Activated naive CD8-positive, alpha-beta T cell treated with anti-CD3 and anti-CD28 coated beads, Interleukin-2, amount 50 U/mL, for 16 hours (primary cell): Measurements from ENCODE around the gene VEPH1.

Experiments used
- DNase-seq: peaks from one replicate; pipeline ENCODE4 v3.0.0-alpha.2; 2020; ENCODE audit warnings: low read depth, low spot score

Gene VEPH1

DNA sequence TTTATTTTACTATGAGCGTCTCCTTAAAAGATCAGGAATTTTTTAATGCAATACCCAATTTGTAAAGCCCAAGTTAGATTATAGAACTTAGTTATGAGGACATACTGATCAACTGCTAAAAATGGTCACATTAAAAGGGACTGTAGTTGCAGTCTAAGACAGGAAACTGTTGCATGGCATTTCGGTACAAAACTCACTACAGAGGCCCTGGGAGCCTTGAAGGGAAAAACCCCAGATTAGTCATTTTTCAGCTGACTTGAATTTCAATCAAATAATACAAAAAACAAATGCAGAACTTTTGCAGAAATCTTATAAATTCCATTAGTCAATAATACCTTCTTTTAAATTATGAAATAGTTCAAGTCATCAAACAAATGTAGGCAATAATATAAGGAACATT, 73.5 kb downstream of the VEPH1 start:
- DNase-seq: no peak

GRCh38 chr3:157428853-157429252, 74.4 kb downstream of the VEPH1 start:
- DNase-seq: no peak

DNA sequence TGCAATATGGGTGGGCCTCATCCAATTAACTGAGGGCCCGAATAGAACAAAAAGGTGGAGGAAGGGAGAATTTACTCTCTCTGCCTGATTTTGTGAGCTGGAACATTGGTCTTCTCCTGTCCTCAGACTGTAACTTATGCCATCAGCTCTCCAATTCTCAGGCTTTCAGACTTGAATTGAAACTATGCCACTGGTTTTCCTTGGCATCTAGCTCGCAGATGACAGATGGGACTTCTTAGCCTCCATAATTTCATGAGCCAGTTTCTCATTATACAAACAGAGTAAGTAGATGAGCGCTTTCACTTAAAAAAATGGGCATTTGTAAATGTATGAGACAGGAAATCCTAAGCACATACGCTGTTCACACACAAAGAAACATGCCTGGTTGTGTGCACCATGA, 75.3 kb downstream of the VEPH1 start:
- no peak for DNase-seq

DNA sequence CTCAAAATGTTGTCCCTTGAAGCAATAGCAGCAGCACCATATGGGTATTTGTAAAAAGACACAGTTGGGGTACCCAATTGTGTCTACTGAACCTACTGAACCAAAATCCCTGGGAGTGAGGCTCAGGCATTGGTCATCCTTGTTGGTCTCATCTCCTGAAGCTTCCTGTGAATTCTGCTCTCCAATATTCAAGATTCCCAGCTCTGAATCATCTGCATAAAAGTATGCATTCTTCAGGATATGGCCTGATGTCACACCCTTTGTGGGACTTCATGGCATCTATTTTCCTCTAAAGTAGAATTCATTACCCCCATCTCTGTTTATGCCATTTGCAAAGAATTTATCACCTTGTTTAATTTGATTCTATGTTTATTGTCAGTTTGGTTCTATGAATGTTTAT, 79.9 kb downstream of the VEPH1 start:
- DNase-seq: no peak

DNA sequence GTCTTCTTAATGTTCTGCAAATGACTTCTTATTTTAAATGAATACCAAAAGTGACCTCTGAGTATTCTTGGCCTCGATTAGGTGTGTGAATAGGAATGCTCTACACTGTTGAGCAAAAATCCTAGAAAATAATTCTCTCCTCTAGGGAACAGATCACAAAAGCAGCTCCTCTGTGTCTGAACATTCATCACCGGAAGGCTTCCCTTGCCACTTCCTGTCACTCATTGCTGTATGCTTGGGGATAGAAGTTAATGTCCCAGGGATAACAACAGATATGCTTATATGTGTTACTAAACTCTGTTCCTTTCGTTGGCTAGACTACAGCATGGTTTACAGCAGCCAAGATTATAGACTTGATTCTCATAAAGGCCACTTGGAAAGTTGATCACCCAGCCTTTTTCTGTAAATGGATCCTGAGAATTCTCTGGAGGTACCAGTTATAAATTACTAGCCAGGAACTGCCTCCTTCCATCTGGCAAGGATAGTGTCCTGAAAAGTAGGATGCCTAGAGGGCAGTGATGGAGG, 82.5 kb downstream of the VEPH1 start:
- no peak for DNase-seq

- no peak for DNase-seq
Measured at GRCh38 chr3:157418104-157418503, 85.1 kb downstream of the VEPH1 start.

DNA sequence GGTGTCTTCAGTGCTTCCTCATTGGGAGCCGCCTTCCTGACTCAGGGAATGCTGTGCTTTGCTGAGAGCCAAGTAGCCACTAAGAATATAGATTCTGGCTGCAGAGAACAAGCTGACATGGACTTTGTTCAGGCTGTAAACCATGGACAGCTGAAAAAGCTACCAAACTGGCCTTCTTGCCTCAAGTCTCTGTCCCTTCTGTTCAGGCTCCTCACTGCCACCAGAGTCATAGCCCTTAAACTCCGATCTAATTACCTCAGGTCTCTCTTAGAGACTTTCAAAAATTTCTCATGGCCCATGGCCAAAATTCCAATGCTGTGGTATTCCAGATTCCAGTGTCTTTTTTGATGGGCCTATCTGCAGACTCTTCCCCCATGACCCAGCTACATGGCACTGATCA, 86.0 kb downstream of the VEPH1 start:
- no peak for DNase-seq

DNA sequence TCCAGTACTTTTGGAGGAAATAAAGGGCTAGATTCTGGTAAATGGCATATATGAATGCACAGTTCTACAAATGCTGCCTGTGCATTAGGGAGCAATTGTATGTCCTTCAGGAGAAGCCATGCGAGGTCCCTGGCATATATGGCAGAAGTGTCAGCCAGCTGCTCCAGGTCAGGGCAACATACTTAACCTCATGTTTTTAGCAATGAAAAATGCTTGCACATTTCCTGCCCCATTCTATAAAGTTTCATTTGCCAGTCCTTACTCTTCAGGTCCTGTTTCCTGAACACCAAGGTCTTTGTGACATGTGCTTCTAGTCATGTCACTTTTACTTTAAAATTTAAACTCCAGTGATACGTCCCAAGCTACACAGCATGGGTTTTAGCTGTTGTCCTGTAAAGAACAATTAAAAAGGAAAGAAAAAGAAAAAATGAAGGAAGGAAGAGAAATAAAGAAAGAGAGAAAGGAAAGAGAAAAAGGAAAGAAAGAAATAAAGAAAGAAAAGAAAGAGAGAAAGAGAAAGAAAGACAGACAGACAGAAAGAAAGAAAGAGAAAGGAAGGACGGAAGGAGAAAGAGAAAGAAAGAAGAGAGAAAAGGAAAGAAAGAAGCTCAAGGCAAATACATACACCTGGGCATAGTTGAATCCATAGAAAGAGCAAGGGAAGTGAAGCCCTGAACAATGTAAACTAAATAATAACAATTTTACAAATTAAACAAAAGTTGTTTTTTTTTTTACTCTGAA, 86.7 kb downstream of the VEPH1 start:
- no peak for DNase-seq

DNA sequence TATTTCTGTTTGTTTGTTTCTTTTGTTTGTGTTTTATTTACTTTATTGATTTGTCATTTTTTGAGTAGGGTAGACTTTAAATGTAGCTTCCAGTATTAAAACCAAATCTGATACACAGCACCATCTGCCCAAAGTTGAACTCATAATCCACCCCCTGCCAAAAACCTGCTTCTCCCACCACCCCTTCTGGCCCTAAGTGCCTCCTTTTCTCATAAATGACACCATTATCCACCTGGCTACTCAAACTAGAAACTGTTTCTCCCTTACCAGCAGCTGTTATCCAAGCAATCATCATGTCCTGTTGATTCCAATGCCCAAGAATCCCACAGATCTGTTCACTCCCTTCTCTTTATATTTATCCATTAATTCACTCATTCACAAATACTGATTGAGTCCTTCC, 88.4 kb downstream of the VEPH1 start:
- DNase-seq: no peak

DNA sequence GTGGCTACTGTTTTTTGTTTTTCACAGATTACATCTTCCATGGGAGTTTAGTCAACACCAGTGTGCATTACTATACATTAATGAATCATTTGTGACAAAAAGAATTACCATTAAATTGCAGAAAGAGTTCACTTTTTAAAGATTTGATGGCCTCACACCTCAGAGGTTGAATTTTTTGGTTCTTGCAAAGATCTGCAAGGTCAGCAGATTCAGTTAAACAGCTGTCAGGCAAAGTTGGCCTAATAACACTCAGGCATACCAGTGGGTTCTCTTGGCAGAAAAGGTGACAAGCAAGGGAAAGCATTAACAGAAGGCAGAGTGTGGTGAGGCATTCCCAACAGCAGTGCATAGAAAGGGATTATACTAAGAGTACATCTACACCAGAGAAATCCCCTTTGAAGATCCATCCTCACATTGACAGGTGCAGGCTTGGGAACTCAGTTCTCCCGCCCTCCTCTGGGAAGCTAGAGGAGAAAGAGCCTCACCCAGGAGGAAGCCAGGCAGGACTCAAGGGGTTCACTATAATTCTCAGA, 90.8 kb downstream of the VEPH1 start:
- DNase-seq: no peak

DNA sequence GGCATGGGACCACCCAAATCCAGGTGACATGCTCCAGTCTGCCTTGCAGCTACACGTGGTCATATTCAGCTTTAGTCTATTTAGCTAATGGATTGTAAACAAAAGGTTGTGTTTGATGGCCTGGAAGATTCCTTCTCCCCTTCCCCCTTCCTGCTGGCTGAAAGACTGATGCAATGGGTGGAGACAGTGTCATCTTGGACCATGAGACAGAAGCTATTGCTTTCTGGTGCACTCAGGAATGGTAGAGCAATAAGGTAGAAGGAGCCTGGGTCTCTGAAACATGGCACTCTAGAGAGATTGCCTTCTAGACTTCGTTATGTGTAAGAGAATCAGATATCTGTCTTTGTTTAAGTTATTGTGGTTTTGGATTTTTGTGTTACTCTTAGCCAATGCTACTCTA, 92.3 kb downstream of the VEPH1 start:
- no peak for DNase-seq

GRCh38 chr3:157409516-157409915, 93.7 kb downstream of the VEPH1 start:
- no peak for DNase-seq

DNA sequence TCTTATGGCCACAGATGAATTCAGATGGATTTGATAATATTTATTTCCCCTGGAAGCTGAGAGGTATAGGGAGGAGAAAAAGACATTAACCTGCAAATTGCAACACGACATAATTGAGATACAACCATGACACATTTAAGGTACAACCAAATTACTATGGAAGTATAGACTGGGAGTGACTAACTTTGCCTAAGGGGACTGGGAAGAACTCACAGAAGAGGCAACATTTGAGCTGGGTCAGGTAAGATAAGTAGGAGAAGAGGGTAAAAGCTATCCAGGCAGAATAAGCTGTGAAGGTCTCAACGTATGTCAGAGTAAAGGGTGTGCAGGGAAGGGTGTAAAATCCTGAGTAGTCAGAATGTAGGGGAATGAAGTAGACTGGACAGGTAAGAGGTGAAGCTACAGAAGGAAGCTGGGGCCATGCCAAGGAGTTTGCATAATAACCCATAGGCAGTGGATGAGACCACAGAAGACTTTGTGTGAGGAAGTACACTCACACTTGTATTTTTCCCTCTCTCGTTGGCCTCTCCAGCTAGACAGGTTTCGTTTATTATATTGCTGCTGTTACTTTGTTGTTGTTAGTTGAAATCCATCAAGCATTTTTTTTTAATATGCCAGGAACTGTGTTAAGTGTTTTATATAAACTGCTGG, 94.6 kb downstream of the VEPH1 start:
- DNase-seq: no peak

- DNase-seq: no peak
Measured at GRCh38 chr3:157407769-157408168, 95.4 kb downstream of the VEPH1 start.

- no peak for DNase-seq
Measured at GRCh38 chr3:157406394-157406793, 96.8 kb downstream of the VEPH1 start.

- DNase-seq: no peak
Measured at GRCh38 chr3:157405457-157405856, 97.8 kb downstream of the VEPH1 start.

DNA sequence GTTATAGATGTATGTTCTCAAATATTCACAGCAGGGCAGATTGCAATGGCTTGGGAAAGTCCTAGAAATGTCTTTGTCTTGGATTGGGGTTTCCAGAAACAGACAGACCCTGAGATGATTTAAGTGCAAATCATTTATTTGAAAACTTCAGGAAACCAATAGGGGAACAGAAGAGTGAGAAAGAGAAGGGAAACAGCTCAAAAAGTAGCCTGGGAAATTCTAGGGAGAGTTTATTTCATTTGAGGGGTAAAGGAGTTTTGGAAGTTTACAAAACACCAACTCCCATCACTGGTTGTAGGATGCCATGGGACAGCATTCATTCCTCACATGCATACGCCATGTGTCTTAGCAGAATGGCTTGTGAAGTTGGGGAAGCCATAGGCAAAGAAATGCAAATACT, 98.8 kb downstream of the VEPH1 start:
- no peak for DNase-seq

- DNase-seq: no peak
Measured at GRCh38 chr3:157398598-157398997, 104.6 kb downstream of the VEPH1 start.

DNA sequence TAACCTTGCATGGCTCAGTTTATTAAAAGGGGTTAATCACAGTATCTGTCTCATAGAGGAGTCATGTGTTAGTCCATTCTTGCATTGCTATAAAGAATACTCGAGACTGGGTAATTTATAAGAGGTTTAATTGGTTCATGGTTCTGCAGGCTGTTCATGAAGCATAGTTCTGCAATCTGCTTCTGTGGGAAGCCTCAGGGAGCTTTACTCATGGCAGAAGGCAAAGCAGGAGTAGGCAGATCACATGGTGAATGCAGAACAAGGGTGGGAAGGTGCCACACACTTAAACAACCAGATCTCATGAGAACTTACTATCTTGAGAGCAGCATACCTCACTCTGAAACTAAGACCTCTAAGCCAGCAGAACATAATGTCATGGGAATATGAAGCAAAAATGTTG, 108.8 kb downstream of the VEPH1 start:
- no peak for DNase-seq

- no peak for DNase-seq
Measured at GRCh38 chr3:157393113-157393512, 110.1 kb downstream of the VEPH1 start.

DNA sequence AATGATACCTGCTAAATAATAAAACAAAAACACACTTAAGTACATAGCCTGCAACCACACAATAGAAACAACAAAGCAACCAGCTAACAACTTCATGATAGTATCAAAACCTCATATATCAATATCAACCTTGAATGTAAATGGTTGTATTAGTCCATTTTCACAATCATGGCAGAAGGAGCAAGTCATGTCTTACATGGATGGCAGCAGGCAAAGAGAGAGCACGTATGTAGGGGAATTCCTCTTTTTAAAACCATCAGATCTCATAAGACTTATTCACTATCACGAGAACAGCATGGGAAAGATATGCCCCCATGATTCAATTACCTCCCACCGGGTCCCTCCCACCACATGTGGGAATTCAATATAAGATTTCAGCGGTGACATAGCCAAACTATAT, 111.1 kb downstream of the VEPH1 start:
- DNase-seq: no peak

DNA sequence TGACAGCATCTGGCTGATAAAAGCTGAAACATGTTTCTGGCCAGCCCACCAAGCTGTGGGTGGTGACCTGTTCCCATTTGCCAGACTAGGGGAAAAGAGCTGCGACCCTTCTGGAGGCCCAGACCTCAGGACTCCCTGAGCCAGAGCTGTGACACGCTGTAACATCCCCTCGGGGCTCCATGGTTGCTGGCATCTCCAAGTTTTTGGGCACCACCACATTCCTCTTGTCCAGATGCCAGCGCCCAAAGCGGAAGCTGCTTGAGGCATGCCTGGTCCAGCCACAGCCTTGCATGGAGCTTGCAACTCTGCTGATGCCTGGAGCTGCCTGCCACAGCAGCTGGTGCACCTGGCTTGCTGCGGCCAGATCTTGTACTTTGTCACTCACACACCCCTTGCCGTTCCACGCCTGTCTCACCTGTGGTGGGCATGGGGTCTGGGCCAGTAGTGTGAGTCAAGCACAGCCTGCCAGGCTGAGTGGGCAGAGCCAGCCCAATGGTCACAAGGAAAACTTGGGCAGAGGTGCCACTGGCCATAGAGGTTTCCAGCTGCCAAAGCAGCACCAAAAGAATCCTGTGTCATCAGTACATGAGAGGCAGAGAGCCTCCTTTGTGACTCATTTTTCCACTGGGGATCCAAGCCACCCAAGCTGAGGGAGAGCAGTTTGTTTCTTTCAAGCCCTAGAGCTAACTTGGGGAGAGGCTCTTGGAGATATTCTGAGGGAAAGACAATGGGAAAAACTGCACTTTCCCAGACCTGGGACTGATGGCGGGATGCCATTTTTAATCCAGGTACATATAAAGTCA, 112.3 kb downstream of the VEPH1 start:
- no peak for DNase-seq
